Measurements from ENCODE around the gene DGKE.

GRCh38 chr17:56809820-56810179, 24.2 kb upstream of the DGKE start:
- TF ChIP-seq, protein P1, sequence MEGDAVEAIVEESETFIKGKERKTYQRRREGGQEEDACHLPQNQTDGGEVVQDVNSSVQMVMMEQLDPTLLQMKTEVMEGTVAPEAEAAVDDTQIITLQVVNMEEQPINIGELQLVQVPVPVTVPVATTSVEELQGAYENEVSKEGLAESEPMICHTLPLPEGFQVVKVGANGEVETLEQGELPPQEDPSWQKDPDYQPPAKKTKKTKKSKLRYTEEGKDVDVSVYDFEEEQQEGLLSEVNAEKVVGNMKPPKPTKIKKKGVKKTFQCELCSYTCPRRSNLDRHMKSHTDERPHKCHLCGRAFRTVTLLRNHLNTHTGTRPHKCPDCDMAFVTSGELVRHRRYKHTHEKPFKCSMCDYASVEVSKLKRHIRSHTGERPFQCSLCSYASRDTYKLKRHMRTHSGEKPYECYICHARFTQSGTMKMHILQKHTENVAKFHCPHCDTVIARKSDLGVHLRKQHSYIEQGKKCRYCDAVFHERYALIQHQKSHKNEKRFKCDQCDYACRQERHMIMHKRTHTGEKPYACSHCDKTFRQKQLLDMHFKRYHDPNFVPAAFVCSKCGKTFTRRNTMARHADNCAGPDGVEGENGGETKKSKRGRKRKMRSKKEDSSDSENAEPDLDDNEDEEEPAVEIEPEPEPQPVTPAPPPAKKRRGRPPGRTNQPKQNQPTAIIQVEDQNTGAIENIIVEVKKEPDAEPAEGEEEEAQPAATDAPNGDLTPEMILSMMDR (IDR thresholded peaks at IDR 0.05): no peak
- no peak for TF ChIP-seq POLR2A (IDR thresholded peaks at IDR 0.05)

Data from esophagus squamous epithelium (tissue), 4 donors.